ENCODE results near the gene SULT1E1.

DNA sequence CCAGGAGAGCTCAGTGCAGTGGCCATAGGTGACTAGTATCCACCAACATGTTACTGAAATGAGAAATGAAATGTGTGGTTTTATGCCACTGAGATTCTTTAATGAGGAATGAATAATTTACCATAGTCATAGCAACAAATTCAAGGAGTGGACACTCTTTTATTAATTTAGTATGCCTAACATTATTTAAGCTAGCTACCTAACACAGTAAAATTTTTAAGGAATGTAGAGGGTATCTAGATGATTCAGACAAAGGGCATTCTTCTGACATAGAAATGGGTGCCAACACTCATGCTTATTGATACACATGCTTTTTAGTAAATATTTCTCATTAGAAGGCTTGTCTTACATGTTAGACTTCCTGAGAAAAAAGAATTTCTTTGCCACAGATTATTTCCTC is 66.2 kb downstream of the SULT1E1 start:
- TF ChIP-seq EZH2 (IDR thresholded peaks at IDR 0.05; ENCODE audit: borderline replicate concordance, control insufficient read depth, low read depth, low read length) (no peak), MXI1 (IDR thresholded peaks at IDR 0.05; ENCODE audit: low read depth, low read length) (no peak), JUND (IDR thresholded peaks at IDR 0.05; ENCODE audit: low read depth, low read length) (no peak), EP300 (IDR thresholded peaks at IDR 0.05; ENCODE audit: borderline replicate concordance in 1 of 2, control insufficient read depth in 1 of 2, low read depth in 2 of 2, low read length in 2 of 2) (no peak), CTCF (IDR thresholded peaks at IDR 0.05 in 2 of 3, conservative IDR thresholded peaks at IDR 0.05 in 1 of 3; ENCODE audit: control insufficient read depth in 2 of 3, extremely low read depth in 1 of 3, insufficient read depth in 1 of 3, low read depth in 3 of 3, low read length in 3 of 3) (no peak), POLR2A (IDR thresholded peaks at IDR 0.05; ENCODE audit: low read depth, low read length) (no peak), CHD2 (IDR thresholded peaks at IDR 0.05; ENCODE audit: borderline replicate concordance, low read depth, low read length) (no peak), RAD51 (IDR thresholded peaks at IDR 0.05) (no peak), BHLHE40 (IDR thresholded peaks at IDR 0.05; ENCODE audit: borderline replicate concordance in 1 of 2, low read depth in 2 of 2, low read length in 1 of 2) (no peak), KDM1A (IDR thresholded peaks at IDR 0.05; ENCODE audit: borderline replicate concordance) (no peak), YY1 (IDR thresholded peaks at IDR 0.05; ENCODE audit: low read depth, low read length) (no peak)
- TF ChIP-seq, protein P1, sequence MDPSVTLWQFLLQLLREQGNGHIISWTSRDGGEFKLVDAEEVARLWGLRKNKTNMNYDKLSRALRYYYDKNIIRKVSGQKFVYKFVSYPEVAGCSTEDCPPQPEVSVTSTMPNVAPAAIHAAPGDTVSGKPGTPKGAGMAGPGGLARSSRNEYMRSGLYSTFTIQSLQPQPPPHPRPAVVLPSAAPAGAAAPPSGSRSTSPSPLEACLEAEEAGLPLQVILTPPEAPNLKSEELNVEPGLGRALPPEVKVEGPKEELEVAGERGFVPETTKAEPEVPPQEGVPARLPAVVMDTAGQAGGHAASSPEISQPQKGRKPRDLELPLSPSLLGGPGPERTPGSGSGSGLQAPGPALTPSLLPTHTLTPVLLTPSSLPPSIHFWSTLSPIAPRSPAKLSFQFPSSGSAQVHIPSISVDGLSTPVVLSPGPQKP (IDR thresholded peaks at IDR 0.05; ENCODE audit: low read depth, low read length), result no peak

All from GM12878 (cell line).